H1 (cell line): ENCODE results near the gene RPS3A. TPM values are rescaled to one million over a fixed set of nuclear protein-coding genes. Genes with fewer than 3 reads are reported as not detected.

Experiments
- CTCF ChIA-PET: fragments of 300-600 bp; sonication (Branson Sonifier 250); formaldehyde crosslinking; loops from one replicate; lab custom pipeline; 2021; ENCODE audit not compliant: partially characterized antibody; lab: Charles Lee
- POLR2A ChIA-PET: fragments of 300-600 bp; sonication (Branson Sonifier 250); formaldehyde crosslinking; loops from one replicate; lab custom pipeline; 2021; ENCODE audit warnings: inconsistent platforms; ENCODE audit not compliant: partially characterized antibody; lab: Charles Lee
- DNase-seq, 2 experiments: peaks; one replicate each; pipeline versions ENCODE4 v3.0.0 to v3.0.0-alpha.2; 2010 to 2022; ENCODE audit warnings: low spot score in 2 of 2, low read depth in 1 of 2, mixed read lengths in 1 of 2
- FAIRE-seq: peaks from 2 replicates; lab custom pipeline; 2011; peaks lifted over from hg19 to GRCh38; lab: Jason Lieb, UNC
- H2AFZ ChIP-seq: 2 replicates; pipeline ENCODE4 v1.8.1; 2012; ENCODE audit warnings: low read length, inconsistent platforms
- H2AK5ac ChIP-seq: 2 replicates; pipeline ENCODE4 v1.6.1; 2013; ENCODE audit warnings: low read depth, low read length
- H2BK120ac ChIP-seq: replicated peaks from 2 replicates; pipeline ENCODE3; 2013; ENCODE audit warnings: low read depth, low read length, inconsistent platforms
- H2BK12ac ChIP-seq: 2 replicates; pipeline ENCODE4 v1.6.1; 2013; ENCODE audit warnings: low read depth, low read length
- H2BK15ac ChIP-seq: 2 replicates; pipeline ENCODE4 v1.6.1; 2013; ENCODE audit warnings: low read length
- H2BK20ac ChIP-seq: 2 replicates; pipeline ENCODE4 v1.6.1; 2013; ENCODE audit warnings: low read length
- H2BK5ac ChIP-seq: 2 replicates; pipeline ENCODE4 v1.6.1; 2013; ENCODE audit warnings: low read depth, low read length
- H3K14ac ChIP-seq: 2 replicates; pipeline ENCODE4 v1.6.1; 2013; ENCODE audit warnings: inconsistent platforms; ENCODE audit not compliant: insufficient read length
- H3K18ac ChIP-seq: 2 replicates; pipeline ENCODE4 v1.6.1; 2013; ENCODE audit warnings: low read length; ENCODE audit errors: extremely low read depth
- H3K23ac ChIP-seq: 2 replicates; pipeline ENCODE4 v1.6.1; 2013; ENCODE audit warnings: inconsistent platforms; ENCODE audit not compliant: insufficient read length
- H3K23me2 ChIP-seq: 2 replicates; pipeline ENCODE4 v1.6.1; 2013; ENCODE audit warnings: low read depth, low read length
- H3K27ac ChIP-seq: 2 replicates; pipeline ENCODE4 v1.6.1; 2011; ENCODE audit warnings: low read depth, low read length, inconsistent platforms
- H3K27me3 ChIP-seq, 4 experiments: replicated peaks in 1 of 4; 1 replicate in 1 of 4; 2 replicates in 3 of 4; pipeline versions ENCODE4 v1.6.1 to v1.8.1; 2011 to 2013; ENCODE audit warnings: low read length in 3 of 4, mild to moderate bottlenecking in 3 of 4, inconsistent platforms in 2 of 4, mixed read lengths in 2 of 4, moderate library complexity in 1 of 4; ENCODE audit not compliant: control insufficient read depth in 3 of 4, insufficient read depth in 3 of 4; ENCODE audit errors: extremely low read depth in 1 of 4
- H3K36me3 ChIP-seq, 4 experiments: 2 replicates each; pipeline versions ENCODE4 v1.6.1 to v1.8.1; 2011 to 2013; ENCODE audit warnings: mild to moderate bottlenecking in 4 of 4, low read length in 3 of 4, moderate library complexity in 2 of 4, control low read depth in 1 of 4, inconsistent platforms in 1 of 4; ENCODE audit not compliant: insufficient read depth in 4 of 4, control insufficient read depth in 2 of 4
- H3K4ac ChIP-seq: replicated peaks from 2 replicates; pipeline ENCODE3; 2013; ENCODE audit warnings: low read length, low read depth, mixed read lengths, inconsistent platforms; ENCODE audit not compliant: insufficient read length
- H3K4me1 ChIP-seq, 4 experiments: replicated peaks in 1 of 4; 1 replicate in 1 of 4; 2 replicates in 3 of 4; pipeline versions ENCODE4 v1.6.1 to v1.8.1; 2011 to 2013; ENCODE audit warnings: low read length in 3 of 4, inconsistent platforms in 2 of 4, mixed read lengths in 1 of 4; ENCODE audit not compliant: insufficient read depth in 4 of 4, control insufficient read depth in 3 of 4
- H3K4me2 ChIP-seq, 2 experiments: 2 replicates each; pipeline versions ENCODE4 v1.6.1 to v1.8.1; 2011 to 2013; ENCODE audit warnings: low read depth in 2 of 2, low read length in 2 of 2, control low read depth in 1 of 2, inconsistent platforms in 1 of 2, mild to moderate bottlenecking in 1 of 2; ENCODE audit not compliant: insufficient read depth in 1 of 2
- H3K4me3 ChIP-seq, 4 experiments: fragments of 200-600, 300-600 bp in 1 of 4; sonication (generic), shearing (Covaris generic), sonication (Bioruptor Twin) in 1 of 4; 2 replicates each; pipeline versions ENCODE4 v1.5.1 to v1.8.1; 2011 to 2016; ENCODE audit warnings: low read length in 4 of 4, low read depth in 3 of 4, control low read depth in 2 of 4, inconsistent platforms in 2 of 4, mild to moderate bottlenecking in 2 of 4, mixed read lengths in 1 of 4, moderate library complexity in 1 of 4; ENCODE audit not compliant: insufficient read depth in 2 of 4; ENCODE audit errors: extremely low read depth in 1 of 4
- H3K56ac ChIP-seq: replicated peaks from 2 replicates; pipeline ENCODE3; 2013; ENCODE audit warnings: low read depth, mild to moderate bottlenecking, mixed read lengths, low read length, inconsistent platforms; ENCODE audit not compliant: insufficient read length
- H3K79me1 ChIP-seq: 2 replicates; pipeline ENCODE4 v1.6.1; 2013; ENCODE audit warnings: low read depth, low read length, control low read depth
- H3K79me2 ChIP-seq, 2 experiments: 2 replicates each; pipeline versions ENCODE4 v1.6.1 to v1.8.1; 2012 to 2013; ENCODE audit warnings: low read length in 2 of 2, mild to moderate bottlenecking in 2 of 2, inconsistent platforms in 1 of 2; ENCODE audit not compliant: insufficient read depth in 2 of 2, control insufficient read depth in 1 of 2
- H3K9ac ChIP-seq, 4 experiments: replicated peaks in 1 of 4; 1 replicate in 1 of 4; 2 replicates in 3 of 4; pipeline versions ENCODE4 v1.6.1 to v1.8.1; 2011 to 2013; ENCODE audit warnings: low read depth in 3 of 4, low read length in 3 of 4, control low read depth in 2 of 4, mild to moderate bottlenecking in 2 of 4, moderate library complexity in 2 of 4, inconsistent platforms in 1 of 4; ENCODE audit errors: extremely low read depth in 1 of 4
- H3K9me3 ChIP-seq, 2 experiments: 2 replicates each; pipeline versions ENCODE4 v1.6.1 to v1.8.1; 2012 to 2013; ENCODE audit warnings: mild to moderate bottlenecking in 2 of 2, moderate library complexity in 2 of 2, control low read depth in 1 of 2, inconsistent platforms in 1 of 2, low read depth in 1 of 2, low read length in 1 of 2, mixed read lengths in 1 of 2; ENCODE audit not compliant: insufficient read depth in 2 of 2
- H4K20me1 ChIP-seq, 2 experiments: replicated peaks in 1 of 2; 2 replicates each; pipeline versions ENCODE3 to v1.8.1; 2011 to 2013; ENCODE audit warnings: inconsistent platforms in 2 of 2, low read length in 2 of 2, mild to moderate bottlenecking in 1 of 2; ENCODE audit not compliant: insufficient read depth in 2 of 2, control insufficient read depth in 1 of 2
- H4K5ac ChIP-seq: 2 replicates; pipeline ENCODE4 v1.6.1; 2013; ENCODE audit warnings: low read length, low read depth, mixed read lengths, inconsistent platforms; ENCODE audit not compliant: insufficient read length
- H4K8ac ChIP-seq: 2 replicates; pipeline ENCODE4 v1.8.0; 2013; ENCODE audit warnings: mild to moderate bottlenecking, moderate library complexity, low read length, inconsistent platforms; ENCODE audit not compliant: insufficient read depth; ENCODE audit errors: extremely low read depth
- H4K91ac ChIP-seq: replicated peaks from 2 replicates; pipeline ENCODE3; 2013; ENCODE audit warnings: low read length, mixed read lengths, inconsistent platforms; ENCODE audit not compliant: insufficient read length
- ATF2 ChIP-seq: IDR thresholded peaks from 2 replicates; pipeline ENCODE4 v1.6.1; 2012; ENCODE audit warnings: low read length, inconsistent platforms
- CBX5 ChIP-seq: fragments of 300-800, 300-1000 bp; sonication (generic); IDR thresholded peaks from 2 replicates; pipeline ENCODE4 v1.7.1; 2016; ENCODE audit warnings: antibody characterized with exemption, low read length, low read depth
- CEBPB ChIP-seq: IDR thresholded peaks from 2 replicates; pipeline ENCODE4 v1.6.1; 2012; ENCODE audit warnings: low read depth, low read length
- CHD1 ChIP-seq: IDR thresholded peaks from 2 replicates; pipeline ENCODE4 v1.6.1; 2012; ENCODE audit warnings: low read depth, low read length, improper control_type of control experiment
- POLR2AphosphoS5 ChIP-seq: IDR thresholded peaks from 2 replicates; pipeline ENCODE4 v1.6.1; 2011; ENCODE audit warnings: low read depth, low read length
- WGBS, 2 experiments: shearing (Covaris generic) in 1 of 2; methylation state at CpG; one replicate each; pipeline versions ENCODE4 v1.1.6 to v1.1.7; 2013 to 2015; ENCODE audit warnings: low lambda C conversion rate in 2 of 2, mixed read lengths in 2 of 2, inconsistent platforms in 1 of 2, low coverage in 1 of 2, missing lambda C conversion rate in 1 of 2; ENCODE audit not compliant: insufficient replicate concordance in 2 of 2, insufficient coverage in 1 of 2, insufficient read length in 1 of 2; ENCODE audit errors: extremely low coverage in 1 of 2, missing lambda C conversion rate in 1 of 2; 5-methylcytosine and 5-hydroxymethylcytosine counted together
- polyA plus RNA-seq, 7 experiments: library from polyadenylated mRNA; depleted of rRNA in 3 of 7; stranded (reverse) in 5 of 7; unstranded in 2 of 7; fragments of >200 nt in 5 of 7; fragments of 200-250 nt in 2 of 7; gene quantifications; 1 replicate in 5 of 7; 2 replicates in 1 of 7; 4 replicates in 1 of 7; pipeline versions ENCODE4 v1.2.1 to v1.2.3, GENCODE V29; 2011 to 2013; ENCODE audit warnings: missing spikeins in 2 of 7, mixed read lengths in 2 of 7
- total RNA-seq: library from RNA; stranded (reverse); fragmentation: NEBNext Ultra II Directional; extraction: Animal tissue kit (Norgen Biotek cat#: 25700); gene quantifications from 2 replicates; pipeline ENCODE4 v1.2.1, GENCODE V29; 2021

The RPS3A gene
- total and polyA plus RNA-seq, 2 of the 8 experiments (the other 6 are each of a cell fraction or from before 2014, with no cell fraction given), result 2,162 to 2,822 TPM

GRCh38 chr4:151114338-151114737 lies 14.9 kb downstream of the RPS3A start:
- no peak overlapping the region for H2BK20ac ChIP-seq
- H2AFZ ChIP-seq, result no peak overlapping the region
- no peaks in the 10 kb centered on the region for H3K4me1 ChIP-seq
- no peaks in the 10 kb centered on the region for H3K27me3 ChIP-seq
- no peak overlapping the region for H3K23ac ChIP-seq
- H2BK15ac ChIP-seq, result no peak overlapping the region
- no peak for DNase-seq
- no peaks in the 10 kb centered on the region for H3K79me2 ChIP-seq
- ChIA-PET POLR2A (interaction anchor here (6.6 kb wide), 1 partner anchor 11 kb away, joined by 145 read pairs; the partner anchor contains the start of gene RPS3A), CTCF (interaction anchor here (0.6 to 2.6 kb wide), 4 partner anchors 14 to 455 kb away, joined by 3 to 9 read pairs (median 4); partner anchors contain the start of genes PRSS48 and RPS3A)
- H2BK12ac ChIP-seq, result no peak overlapping the region
- no peaks in the 10 kb centered on the region; the same call in 1 of the 2 replicates for H3K23me2 ChIP-seq
- no peak overlapping the region for H3K9ac ChIP-seq
- peaks cover 0 to 4% of the 10 kb centered on the region in 2 experiments for H4K20me1 ChIP-seq
- no peak overlapping the region for H3K27ac ChIP-seq
- H4K91ac ChIP-seq, result no peak overlapping the region
- no peak overlapping the region for H3K18ac ChIP-seq
- no peak overlapping the region for H4K5ac ChIP-seq
- no peaks in the 10 kb centered on the region for H3K79me1 ChIP-seq
- no peak overlapping the region for H2BK5ac ChIP-seq
- no peak overlapping the region for H3K4me2 ChIP-seq
- H2AK5ac ChIP-seq, result no peak overlapping the region
- no peak overlapping the region for H3K14ac ChIP-seq
- no peak overlapping the region for H3K4ac ChIP-seq
- 91% methylated on average over 3 of the region's 3 CpGs; no CpG with 5 or more reads in 1 of the 2 experiments for WGBS, 2 experiments
- FAIRE-seq, result no peak
- no peak overlapping the region for H3K56ac ChIP-seq
- no peak overlapping the region for H3K4me3 ChIP-seq
- no peak overlapping the region for H4K8ac ChIP-seq
- peaks cover 0 to 7% (median 2%) of the 10 kb centered on the region in 4 experiments; a peak in 3 of 8 replicates for H3K36me3 ChIP-seq
- H2BK120ac ChIP-seq, result no peak overlapping the region
- TF ChIP-seq CEBPB, result no peak
- no peak for TF ChIP-seq ATF2
- no peak for TF ChIP-seq POLR2AphosphoS5
- no peak for TF ChIP-seq CBX5
- no peak for TF ChIP-seq CHD1
- no peaks in the 10 kb centered on the region for H3K9me3 ChIP-seq
